Panc1 (cell line): ENCODE measurements around the gene LUZP4.

ENCODE experiments used
- POLR2AphosphoS5 ChIP-seq: IDR thresholded peaks from 2 replicates; pipeline ENCODE4 v1.6.1; 2012; ENCODE audit warnings: mild to moderate bottlenecking, low read depth, low read length, moderate library complexity
- SIN3A ChIP-seq: IDR thresholded peaks from 2 replicates; pipeline ENCODE4 v1.6.1; 2012; ENCODE audit warnings: low read depth, mild to moderate bottlenecking, low read length, moderate library complexity, borderline replicate concordance; ENCODE audit not compliant: insufficient read depth
- TF ChIP-seq, protein P1 (sequence below): fragments of 450-650 bp; IDR thresholded peaks from 2 replicates; pipeline ENCODE4 v1.5.1; 2017; ENCODE audit warnings: mild to moderate bottlenecking
- TF ChIP-seq, protein P2 (sequence below), 2 experiments: IDR thresholded peaks; 2 replicates each; pipeline ENCODE4 v1.6.1; 2011 to 2012; ENCODE audit warnings: low read depth in 2 of 2, control low read depth in 1 of 2, low read length in 1 of 2, mild to moderate bottlenecking in 1 of 2, moderate library complexity in 1 of 2; ENCODE audit not compliant: insufficient read depth in 1 of 2

DNA sequence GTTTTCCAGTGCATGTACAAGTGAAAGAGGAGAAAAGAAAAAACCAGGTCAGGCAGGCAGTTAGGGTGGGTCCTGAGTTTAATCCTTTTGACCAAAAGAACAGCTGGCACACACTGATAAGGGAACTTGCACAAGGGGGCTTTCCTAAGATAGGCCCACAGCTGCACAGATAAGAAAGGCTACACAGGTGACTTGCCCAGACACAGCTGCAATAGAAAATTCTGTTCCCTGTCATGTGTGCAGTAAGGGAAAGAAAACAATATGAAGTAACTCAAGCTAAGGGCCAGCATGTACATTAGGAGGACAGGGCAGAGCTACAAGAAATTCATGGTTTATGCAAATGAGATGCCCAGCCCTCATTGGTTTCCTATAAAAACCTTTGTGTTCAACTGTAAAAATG is 32.9 kb downstream of the LUZP4 start:
- TF ChIP-seq, protein P1, sequence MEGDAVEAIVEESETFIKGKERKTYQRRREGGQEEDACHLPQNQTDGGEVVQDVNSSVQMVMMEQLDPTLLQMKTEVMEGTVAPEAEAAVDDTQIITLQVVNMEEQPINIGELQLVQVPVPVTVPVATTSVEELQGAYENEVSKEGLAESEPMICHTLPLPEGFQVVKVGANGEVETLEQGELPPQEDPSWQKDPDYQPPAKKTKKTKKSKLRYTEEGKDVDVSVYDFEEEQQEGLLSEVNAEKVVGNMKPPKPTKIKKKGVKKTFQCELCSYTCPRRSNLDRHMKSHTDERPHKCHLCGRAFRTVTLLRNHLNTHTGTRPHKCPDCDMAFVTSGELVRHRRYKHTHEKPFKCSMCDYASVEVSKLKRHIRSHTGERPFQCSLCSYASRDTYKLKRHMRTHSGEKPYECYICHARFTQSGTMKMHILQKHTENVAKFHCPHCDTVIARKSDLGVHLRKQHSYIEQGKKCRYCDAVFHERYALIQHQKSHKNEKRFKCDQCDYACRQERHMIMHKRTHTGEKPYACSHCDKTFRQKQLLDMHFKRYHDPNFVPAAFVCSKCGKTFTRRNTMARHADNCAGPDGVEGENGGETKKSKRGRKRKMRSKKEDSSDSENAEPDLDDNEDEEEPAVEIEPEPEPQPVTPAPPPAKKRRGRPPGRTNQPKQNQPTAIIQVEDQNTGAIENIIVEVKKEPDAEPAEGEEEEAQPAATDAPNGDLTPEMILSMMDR: no peak
- TF ChIP-seq POLR2AphosphoS5: no peak
- TF ChIP-seq, protein P2, sequence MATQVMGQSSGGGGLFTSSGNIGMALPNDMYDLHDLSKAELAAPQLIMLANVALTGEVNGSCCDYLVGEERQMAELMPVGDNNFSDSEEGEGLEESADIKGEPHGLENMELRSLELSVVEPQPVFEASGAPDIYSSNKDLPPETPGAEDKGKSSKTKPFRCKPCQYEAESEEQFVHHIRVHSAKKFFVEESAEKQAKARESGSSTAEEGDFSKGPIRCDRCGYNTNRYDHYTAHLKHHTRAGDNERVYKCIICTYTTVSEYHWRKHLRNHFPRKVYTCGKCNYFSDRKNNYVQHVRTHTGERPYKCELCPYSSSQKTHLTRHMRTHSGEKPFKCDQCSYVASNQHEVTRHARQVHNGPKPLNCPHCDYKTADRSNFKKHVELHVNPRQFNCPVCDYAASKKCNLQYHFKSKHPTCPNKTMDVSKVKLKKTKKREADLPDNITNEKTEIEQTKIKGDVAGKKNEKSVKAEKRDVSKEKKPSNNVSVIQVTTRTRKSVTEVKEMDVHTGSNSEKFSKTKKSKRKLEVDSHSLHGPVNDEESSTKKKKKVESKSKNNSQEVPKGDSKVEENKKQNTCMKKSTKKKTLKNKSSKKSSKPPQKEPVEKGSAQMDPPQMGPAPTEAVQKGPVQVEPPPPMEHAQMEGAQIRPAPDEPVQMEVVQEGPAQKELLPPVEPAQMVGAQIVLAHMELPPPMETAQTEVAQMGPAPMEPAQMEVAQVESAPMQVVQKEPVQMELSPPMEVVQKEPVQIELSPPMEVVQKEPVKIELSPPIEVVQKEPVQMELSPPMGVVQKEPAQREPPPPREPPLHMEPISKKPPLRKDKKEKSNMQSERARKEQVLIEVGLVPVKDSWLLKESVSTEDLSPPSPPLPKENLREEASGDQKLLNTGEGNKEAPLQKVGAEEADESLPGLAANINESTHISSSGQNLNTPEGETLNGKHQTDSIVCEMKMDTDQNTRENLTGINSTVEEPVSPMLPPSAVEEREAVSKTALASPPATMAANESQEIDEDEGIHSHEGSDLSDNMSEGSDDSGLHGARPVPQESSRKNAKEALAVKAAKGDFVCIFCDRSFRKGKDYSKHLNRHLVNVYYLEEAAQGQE (IDR thresholded peaks at IDR 0.05; ENCODE audit: insufficient read depth in 1 of 2, low read depth in 2 of 2, low read length in 1 of 2): no peak
- TF ChIP-seq SIN3A: no peak
